Skin of body (tissue), 2 donors: ENCODE data around the gene SLC25A19. TPM values are rescaled to one million over a fixed set of nuclear protein-coding genes. Genes with fewer than 3 reads are reported as not detected.
A peak's percentile ranks its signal among the peaks of the same experiment; 100 is the strongest.
"Not testable (repeated sequence)": the region's sequence is repeated elsewhere in the genome, so short reads cannot be mapped to it uniquely, and the experiment has no call there.

Experiments used
- DNase-seq: peaks from one replicate; lab custom pipeline; 2025; lab: John Stamatoyannopoulos, UW
- total RNA-seq: library from RNA; depleted of rRNA; stranded (reverse); fragments of >200 nt; gene quantifications from one replicate; pipeline ENCODE4 v1.2.3, GENCODE V29; 2014

The SLC25A19 gene
- total RNA-seq, 1 donor from 2014 or later, result 4.0 TPM

DNA sequence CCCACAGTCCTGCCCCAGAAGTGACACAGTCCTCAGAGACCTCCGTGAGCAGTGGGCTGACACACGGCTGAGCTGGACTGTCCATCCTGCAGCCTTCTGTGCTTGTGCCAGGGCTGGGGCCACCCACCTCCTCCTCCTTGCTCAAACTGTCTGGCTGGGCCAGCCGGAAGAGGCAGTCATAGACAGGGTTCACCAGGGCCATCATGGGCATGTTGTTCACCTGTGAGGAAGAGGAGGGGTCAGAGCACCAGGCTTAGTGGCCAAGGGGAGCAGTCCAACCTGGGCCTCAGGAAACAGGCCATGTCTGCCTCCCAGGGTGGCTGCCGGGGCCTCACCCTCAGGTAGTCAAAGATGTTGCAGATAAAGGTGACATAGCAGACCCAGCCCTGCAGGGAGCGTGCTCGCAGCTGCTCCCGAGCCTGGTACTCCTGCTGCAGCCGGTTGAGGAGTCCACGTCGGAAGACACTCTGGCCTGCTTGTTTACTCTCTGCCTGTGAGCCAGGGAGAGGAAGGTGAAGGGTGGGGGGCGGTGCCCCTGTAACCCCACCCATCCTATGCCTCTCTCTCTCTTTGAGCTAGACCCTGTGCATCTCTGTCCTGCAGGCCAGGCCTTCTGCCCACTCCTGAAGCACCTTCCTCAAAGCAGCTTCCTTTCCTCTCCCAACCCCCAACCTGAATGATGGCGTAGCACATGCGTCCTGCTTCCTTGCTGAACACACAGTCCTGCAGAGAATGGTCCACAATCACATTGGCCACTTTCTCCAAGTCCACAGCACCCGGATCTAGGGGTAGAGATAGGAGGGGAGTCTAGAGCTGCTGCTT, 21.6 kb downstream of the SLC25A19 start:
- DNase-seq, result no peak

DNA sequence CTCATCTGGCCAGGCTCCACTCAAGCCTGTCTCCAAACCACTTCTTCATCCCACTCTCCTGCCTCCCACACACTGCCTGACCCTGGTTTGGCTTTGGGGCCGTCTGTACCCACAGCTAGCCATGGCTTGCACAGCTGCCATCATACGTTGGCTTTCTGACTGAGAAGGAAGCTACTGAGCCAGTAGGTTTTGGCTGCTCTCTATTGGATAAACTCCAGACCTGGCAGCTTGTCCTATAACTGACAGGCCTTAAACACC, 22.2 kb downstream of the SLC25A19 start:
- DNase-seq, result no peak

DNA sequence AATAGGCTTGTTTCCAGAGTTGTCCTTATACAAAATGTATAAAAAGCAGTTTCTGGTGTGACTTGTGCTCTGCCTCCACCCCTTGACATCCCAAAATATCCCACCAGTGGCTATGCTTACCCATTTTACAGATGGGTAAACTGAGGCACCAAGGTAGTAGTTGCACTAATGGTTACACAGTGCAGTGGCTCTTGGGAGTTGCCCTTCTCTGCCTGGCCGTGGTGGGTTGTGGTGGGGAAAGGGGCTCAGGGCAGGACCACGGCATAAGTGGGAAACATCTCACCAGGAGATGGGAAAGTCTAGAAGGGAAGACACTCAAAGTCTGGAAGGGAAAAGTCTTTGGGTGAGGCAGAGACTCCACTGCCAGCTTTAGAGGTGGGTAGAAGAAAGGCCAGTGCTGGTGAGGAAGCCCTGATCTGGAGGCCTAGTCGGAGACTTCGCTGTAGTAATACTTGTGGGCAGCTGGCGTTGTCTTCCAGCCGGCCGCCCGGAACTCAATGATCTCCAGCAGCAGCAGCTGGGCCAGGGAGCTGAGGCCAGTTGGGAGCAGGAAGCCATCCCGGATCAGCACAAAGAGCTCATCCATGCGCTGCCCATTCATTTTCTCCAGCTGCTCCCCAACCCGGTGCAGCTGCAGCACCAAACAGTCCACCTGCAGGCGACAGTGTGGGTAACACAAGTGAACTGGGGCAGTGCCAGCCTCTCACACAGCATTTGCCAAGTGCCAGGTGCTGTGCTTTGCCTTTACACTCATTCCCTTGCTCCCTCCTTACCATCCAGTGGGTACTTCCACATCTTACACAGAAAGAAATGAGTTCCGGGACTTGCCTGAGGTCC, 22.7 kb downstream of the SLC25A19 start:
- DNase-seq, result no peak

DNA sequence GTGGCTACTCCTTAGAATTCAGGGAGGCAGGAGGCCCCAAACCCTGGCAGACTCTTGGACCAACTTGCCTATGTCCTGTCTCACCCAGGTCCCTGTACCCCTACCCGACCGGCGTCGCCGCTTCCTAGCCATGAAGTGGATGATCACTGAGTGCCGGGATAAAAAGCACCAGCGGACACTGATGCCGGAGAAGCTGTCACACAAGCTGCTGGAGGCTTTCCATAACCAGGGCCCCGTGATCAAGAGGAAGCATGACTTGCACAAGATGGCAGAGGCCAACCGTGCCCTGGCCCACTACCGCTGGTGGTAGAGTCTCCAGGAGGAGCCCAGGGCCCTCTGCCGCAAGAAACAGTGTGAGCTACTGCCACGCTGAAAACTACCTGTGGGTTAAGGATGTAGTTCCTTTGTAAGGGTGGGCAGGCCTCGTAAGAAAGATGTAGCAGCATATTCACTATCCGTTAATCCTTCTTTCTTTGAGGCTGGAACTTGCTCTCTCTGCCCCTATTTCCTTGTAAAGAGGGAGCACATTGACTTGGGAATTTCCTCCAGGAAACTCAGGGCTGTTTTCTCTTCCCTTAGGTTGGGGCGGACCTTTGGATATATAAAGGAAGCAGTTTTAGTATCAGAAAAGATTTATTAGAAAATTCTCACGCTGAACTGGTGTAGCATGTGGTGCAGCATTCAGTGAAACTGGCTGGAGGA, 23.5 kb downstream of the SLC25A19 start:
- DNase-seq, result no peak

DNA sequence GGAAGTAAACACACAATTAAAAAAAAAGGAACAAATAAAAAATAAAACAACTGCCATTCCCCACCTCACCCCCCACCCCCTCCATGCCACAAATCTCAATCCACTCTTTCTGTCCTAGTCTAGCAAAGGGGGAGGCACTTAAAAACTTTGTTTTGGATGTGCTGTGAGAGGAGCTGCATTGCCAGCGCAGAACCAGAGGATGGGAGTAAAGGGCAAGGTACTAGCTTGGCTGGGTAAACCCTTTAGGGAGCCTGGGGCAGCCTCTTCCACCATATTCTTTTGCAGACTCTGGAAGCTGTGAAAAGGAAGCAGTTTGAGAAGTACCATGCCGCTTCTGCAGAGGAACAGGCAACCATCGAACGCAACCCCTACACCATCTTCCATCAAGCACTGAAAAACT, 26.2 kb downstream of the SLC25A19 start:
- no peak for DNase-seq

DNA sequence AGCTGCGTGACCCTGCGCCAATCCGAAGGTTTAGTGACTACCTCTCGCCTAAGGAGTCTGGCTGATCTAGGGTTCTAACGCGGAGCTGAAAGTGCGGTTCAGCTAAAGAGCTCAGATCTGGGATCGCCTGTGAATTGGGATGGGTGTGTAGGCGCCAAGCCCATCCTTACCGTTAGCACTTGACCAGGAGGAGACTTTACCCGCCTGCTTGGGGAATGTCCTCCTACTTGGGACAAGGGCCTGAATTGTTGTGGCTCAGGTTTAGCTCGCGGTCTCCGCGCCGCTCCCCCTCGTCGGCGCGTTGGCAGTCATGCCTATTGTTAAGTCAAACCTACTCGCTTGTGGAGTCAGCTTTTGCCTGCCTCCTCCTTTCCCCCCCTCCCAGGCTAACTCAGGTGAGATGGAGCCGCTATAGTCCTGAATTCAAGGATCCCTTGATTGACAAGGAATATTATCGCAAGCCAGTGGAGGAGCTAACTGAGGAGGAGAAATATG, 27.1 kb downstream of the SLC25A19 start:
- DNase-seq, result no peak

DNA sequence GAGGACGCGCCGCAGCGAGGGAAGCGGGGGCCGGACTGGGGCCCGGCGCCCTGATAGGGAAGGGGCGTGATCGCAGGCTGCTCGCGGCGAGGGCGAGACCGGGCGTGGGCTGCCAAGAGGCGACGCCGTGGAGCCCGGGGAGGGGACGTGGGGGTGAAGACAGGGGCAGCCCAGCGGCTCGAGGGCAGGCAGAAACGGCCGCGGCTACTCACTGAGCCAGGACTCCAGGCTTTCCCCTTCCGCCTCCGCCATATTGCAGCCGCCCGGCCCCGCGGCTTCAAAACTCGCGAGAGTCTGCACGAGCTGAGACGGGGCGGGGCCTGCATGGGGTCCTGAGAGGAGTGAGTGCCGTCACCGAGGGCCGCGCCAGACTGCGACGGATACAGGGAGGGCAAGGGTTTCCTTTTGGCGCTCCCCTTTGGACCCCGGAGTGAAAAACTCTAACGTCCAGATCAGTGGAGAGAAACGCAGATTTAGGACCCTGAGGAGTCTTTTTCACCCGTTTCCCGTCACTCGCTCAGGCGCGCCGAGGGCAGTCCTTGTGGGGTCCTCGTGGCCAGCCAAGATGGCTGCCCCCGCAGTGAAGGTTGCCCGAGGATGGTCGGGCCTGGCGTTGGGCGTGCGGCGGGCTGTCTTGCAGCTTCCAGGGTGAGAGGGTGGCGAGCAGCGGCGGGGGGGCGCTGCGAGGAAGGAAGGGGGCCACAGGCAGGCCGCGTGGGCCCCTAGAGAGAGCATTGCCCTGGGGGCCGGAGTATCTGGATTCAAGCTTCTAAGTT, 27.7 kb downstream of the SLC25A19 start, which contains the start of the genes GGA3 and MRPS7:
GGA3 (minus strand) TSS at position 271 of the 776 bp plus-strand sequence; CDS start at position 252, 19 bp downstream.
MRPS7 (plus strand) TSS at position 544 of the 776 bp plus-strand sequence; CDS start at position 566, 22 bp downstream.
- DNase-seq, result peak; percentile 91

DNA sequence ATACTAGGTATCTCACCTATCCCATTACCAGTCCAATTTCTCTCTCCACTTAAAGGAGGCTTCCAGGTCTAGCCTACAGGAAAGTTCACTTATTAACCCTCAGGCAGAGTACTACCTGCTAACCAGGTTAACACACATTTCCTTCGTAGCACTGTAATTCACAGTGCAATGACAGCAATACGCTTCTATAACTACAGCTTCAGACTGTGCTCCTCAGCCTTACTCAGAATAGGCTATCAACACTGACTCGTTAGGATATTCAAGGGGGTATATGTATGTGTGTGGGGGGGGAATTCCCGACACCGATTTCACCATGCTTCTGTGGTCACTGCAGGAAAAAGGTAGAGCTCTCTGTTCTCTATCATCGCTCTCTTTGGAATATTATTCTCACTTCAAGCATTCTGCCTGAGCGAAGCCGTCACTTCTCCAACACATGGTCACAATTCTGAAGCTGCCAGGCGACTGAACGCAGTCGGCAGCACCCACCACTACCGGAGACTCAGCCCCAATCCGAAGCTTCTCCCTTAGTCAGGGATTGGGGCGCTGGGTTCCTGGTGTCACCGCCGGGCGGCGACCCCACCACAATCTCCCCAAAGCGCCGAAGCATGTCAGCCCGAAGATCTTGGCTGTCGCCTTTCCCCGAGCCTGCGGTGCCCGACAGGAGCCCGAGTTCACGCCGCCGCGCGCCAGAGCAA, 28.4 kb downstream of the SLC25A19 start:
- no peak for DNase-seq

DNA sequence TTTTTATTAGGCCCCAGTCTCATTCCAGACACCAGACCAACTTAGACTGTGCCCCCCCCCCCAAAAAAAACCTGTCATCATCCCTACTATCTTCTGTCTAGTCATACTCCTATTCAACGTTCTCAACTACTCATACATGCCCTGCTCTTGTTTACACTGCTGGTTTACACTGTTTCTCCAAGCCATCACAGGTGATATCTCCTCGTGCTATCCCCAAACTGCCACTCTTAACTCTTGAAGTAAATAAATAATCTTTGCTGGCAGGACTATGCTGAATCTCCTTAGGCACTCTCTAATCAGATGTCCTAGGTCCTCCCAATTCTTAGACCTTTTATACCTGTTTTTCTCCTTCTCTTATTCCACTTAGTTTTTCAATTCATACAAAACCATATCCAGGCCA, 32.0 kb downstream of the SLC25A19 start:
- DNase-seq, result not testable (repeated sequence)

DNA sequence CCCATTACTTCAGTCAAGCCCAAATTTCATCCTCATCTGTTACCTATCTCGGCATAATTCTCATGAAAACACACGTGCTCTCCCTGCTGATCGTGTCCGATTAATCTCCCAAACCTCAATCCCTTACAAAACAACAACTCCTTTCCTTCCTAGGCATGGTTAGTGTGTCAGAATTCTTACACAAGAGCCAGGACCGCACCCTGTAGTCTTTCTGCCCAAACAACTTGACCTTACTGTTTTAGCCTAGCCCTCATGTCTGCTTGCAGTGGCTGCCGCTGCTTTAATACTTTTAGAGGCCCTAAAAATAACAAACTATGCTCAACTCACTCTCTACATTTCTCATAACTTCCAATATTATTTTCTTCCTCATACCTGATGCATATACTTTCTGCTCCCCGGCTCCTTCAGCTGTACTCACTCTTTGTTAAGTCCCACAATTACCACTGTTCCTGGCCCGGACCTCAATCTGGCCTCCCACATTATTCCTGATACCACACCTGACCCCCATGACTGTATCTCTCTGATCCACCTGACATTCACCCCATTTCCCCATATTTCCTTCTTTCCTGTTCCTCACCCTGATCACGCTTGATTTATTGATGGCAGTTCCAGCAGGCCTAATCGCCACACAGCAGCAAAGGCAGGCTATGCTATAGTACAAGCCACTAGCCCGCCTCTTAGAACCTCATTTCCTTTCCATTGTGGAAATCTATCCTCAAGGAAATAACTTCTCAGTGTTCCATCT, 33.1 kb downstream of the SLC25A19 start:
- not testable (repeated sequence) for DNase-seq

DNA sequence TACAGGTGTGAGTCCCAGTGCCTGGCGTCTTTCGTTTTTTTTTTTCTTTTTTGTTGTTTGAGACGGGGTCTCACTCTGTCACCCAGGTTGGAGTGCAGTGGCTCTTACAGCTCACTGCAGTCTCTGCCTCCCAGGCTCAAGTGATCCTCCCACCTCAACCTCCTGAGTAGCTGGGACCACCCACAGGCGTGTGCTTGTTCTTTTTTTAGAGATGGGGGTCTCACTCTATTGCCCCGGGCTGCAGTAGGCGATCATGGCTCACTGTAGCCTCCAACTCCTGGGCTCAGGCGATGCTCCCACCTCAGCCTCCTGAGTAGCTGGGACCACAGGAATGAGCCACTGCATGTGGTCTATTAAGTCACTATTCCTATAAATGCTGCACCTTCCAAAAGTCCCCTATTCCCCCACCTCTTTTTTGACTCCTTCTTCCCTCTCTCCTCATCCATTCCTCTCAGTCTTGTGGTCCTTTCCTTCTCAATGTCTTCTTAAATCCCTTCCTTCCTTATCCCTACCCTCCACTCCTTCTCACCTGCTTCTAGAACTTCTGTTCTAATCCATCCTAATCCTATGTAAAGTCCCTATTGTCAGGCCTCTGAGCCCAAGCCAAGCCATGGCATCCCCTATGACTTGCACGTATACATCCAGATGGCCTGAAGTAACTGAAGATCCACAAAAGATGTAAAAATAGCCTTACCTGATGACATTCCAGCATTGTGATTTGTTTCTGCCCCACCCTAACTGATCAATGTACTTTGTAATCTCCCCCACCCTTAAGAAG, 37.0 kb downstream of the SLC25A19 start:
- no peak for DNase-seq

DNA sequence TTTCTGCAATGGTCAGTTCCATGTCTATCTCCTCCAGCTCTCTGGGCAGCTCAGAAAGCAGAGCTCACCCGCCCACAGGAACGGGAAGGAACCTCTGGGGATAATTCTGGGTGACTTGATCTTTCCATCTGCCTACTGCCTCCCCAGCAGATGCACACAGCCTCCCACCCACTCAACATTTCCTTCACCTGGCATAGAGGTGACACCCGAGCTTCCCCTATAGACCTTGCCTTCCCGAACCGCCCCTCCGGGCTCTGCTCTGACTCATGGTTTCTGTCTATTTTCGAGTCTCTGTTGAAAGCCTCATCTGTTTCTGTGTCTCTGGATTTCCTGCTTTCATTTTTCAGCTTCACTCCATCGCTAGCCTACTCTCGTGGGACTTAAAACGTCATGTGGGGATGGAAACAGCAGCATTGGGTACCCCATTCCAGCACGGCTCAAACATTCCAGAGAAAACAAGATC, 39.2 kb downstream of the SLC25A19 start:
- no peak for DNase-seq

DNA sequence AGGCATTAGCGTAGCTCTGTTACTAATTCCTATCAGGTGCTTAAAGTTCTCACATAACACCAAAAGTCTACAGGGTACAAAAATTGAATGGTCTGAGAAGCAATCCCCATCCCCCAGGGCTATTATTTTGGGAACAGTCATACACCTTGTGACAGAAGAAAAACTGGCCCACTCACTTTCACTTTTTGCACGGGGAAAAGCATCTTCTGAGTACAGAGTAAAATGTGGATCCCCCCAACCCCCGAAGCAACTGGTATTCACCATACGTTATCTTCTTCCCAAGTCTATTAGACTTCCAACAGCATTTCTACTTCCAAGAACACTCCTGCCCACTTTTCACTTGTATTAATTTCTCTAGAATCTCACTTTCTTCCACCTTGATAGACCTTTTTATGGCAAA, 39.7 kb downstream of the SLC25A19 start:
- DNase-seq, result no peak

DNA sequence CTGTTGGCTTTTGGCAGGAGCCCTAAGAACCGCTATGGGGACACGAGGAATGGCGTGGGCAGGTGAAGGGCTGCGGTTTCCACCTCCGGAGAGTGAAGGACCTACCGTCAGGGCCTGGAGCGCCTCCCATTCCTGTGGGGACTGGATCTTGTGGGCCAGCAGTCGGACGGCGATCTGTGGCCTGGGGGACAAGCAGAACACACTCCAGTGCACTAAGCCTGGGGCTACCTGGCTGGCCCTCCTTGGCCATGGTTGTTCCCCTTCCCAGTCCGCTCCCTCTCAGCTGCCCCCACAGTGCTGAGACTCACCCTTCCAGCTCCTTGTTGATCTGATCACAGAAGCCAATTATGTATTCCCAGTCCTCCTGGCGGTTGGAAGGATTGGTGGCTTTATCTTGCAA, 42.8 kb downstream of the SLC25A19 start:
- no peak for DNase-seq

DNA sequence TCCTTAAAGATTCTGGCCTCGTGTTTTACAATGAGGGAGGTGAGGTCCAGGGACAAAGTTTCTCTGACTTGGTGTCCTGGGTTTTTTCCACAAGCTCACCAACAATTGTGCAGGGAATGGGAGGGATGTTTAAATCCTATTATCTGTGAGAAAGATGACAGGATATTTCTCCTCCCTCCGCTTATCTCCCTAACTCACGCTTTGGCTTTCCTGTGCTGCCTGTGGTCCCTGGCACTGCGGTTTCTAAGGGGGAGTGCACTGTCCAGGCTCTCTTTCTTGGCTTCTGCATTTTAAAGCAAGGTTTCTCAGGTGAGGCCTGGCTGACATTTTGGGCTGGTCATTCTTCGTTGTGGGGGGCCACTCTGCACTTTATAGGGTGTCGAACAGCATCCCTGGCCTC, 44.2 kb downstream of the SLC25A19 start:
- no peak for DNase-seq

DNA sequence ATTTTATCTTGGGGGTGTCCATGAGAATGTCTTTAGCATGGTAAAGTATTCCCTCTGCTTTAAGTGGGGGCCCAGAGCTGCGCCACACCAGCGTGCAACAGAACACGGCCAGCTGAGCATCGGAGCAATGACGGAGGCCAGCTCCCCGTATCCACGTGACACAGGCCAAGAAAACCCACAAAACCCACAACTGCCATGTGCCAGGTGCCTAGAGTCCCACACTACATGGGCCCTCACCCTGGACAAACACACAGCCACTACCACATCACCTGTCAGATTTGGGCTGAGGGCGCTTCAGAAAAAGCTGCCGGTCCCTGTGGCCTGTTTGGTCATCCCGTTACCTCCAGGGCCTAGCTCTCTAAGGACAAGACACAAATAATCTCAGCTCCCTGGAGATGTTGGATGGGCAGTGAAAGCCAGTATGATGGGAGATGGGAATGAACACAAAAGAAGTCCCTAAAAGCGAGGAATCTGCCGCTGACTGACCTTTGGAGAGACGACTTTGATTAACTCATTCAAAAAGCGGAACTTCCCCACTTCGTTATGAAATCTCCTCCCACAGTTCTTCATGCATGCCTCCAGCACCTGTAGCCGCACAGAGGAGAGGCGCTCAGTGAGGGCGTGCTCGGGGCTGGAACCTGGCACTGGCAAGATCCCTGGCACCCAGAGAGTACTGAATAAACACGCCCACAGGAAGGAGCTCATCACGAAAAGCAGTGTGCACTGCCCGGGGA, 44.9 kb downstream of the SLC25A19 start:
- no peak for DNase-seq

DNA sequence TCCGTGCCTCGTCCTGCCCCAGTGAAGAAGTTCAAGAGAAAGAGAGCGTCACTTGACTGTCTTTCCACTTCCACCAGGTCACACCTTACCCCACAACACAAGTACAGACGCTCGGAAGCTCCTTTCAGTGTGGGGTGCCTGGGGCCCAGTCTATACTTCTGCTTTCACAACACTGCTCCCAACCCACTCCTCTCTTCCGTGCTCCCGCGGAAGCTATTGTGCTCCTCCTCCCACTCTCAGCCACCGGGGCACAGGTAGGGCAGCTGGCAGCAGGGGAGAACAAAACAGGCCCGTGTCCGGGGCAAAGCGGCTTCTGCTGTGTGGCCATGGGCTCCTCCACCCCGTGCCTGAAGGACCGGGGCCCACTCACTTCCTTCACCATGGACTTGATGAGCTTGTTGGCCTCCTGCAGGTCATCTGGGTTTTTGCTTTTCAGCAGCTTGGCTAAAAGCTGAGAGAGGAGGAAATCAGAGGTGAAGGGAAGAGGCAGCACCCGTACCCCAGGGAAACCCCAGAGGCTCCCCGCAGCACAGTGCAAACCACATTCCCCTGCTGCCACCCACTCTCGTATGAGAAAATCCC, 46.7 kb downstream of the SLC25A19 start:
- DNase-seq, result no peak

DNA sequence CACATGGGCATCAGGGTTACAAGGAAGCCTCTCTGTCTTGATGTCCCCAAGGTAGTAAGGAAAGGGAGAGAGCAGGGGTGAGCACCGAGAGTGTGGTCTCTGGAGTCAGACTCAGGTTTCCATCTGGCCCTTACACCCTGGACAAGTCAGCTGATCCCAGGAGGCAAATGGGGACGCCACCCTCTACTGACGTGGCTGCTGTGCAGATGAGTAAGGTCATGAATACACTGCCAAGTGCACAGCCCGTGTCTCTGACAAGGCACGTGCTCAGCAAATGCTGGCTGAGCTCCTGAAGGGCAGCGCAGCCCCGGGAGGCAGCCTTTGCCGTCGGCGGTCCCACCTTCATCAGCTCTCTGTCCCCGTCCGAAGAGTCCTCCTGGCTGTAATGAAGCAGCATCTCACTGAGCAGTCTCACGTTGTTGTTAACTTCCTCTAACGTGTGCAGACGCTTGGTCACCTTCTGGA, 47.2 kb downstream of the SLC25A19 start:
- no peak for DNase-seq
